H9 (cell line): ENCODE data around the gene CIB4. TPM values are rescaled to one million over a fixed set of nuclear protein-coding genes. Genes with fewer than 3 reads are reported as not detected.

Experiments used
- DNase-seq: peaks from one replicate; pipeline ENCODE4 v3.0.0-alpha.2; 2017
- H2AFZ ChIP-seq: one replicate; pipeline ENCODE4 v1.6.1; 2013; ENCODE audit warnings: mild to moderate bottlenecking, low read length, control low read depth, moderate library complexity
- H2AK5ac ChIP-seq: 2 replicates; pipeline ENCODE4 v1.6.1; 2013; ENCODE audit warnings: low read length, control low read depth, mixed read lengths; ENCODE audit not compliant: insufficient read length
- H2BK120ac ChIP-seq: one replicate; pipeline ENCODE4 v1.6.1; 2013; ENCODE audit warnings: low read depth, mild to moderate bottlenecking, low read length, control low read depth, inconsistent platforms; ENCODE audit not compliant: poor library complexity, severe bottlenecking
- H2BK12ac ChIP-seq: 2 replicates; pipeline ENCODE4 v1.6.1; 2013; ENCODE audit warnings: low read length, control low read depth, mixed read lengths, low read depth; ENCODE audit not compliant: insufficient read length
- H2BK15ac ChIP-seq: 2 replicates; pipeline ENCODE4 v1.6.1; 2013; ENCODE audit warnings: low read depth, low read length, control low read depth
- H2BK20ac ChIP-seq: one replicate; pipeline ENCODE4 v1.6.1; 2013; ENCODE audit warnings: low read depth, mild to moderate bottlenecking, low read length, control low read depth, inconsistent platforms; ENCODE audit not compliant: poor library complexity, severe bottlenecking
- H2BK5ac ChIP-seq: 2 replicates; pipeline ENCODE4 v1.6.1; 2013; ENCODE audit warnings: low read length, control low read depth, mixed read lengths; ENCODE audit not compliant: insufficient read length
- H3K14ac ChIP-seq: 2 replicates; pipeline ENCODE4 v1.6.1; 2013; ENCODE audit warnings: low read length, control low read depth; ENCODE audit not compliant: insufficient read depth
- H3K18ac ChIP-seq: 2 replicates; pipeline ENCODE4 v1.6.1; 2013; ENCODE audit warnings: low read depth, mild to moderate bottlenecking, mixed read lengths, low read length, control low read depth; ENCODE audit not compliant: insufficient read length
- H3K23ac ChIP-seq: 2 replicates; pipeline ENCODE4 v1.6.1; 2013; ENCODE audit warnings: low read length, control low read depth, mixed read lengths, low read depth; ENCODE audit not compliant: insufficient read length
- H3K23me2 ChIP-seq: 2 replicates; pipeline ENCODE4 v1.6.1; 2013; ENCODE audit warnings: low read depth, mild to moderate bottlenecking, mixed read lengths, low read length, control low read depth; ENCODE audit not compliant: insufficient read length, poor library complexity, severe bottlenecking
- H3K27ac ChIP-seq: 2 replicates; pipeline ENCODE4 v1.5.1; 2013; ENCODE audit warnings: low read length, control low read depth, mixed read lengths, low read depth; ENCODE audit not compliant: insufficient read length
- H3K27me3 ChIP-seq: 2 replicates; pipeline ENCODE4 v1.6.1; 2013; ENCODE audit warnings: low read length, control low read depth, inconsistent platforms; ENCODE audit not compliant: insufficient read depth
- H3K4ac ChIP-seq: 2 replicates; pipeline ENCODE4 v1.6.1; 2013; ENCODE audit warnings: low read depth, mild to moderate bottlenecking, control low read depth, inconsistent platforms, low read length, moderate library complexity
- H3K4me1 ChIP-seq: 2 replicates; pipeline ENCODE4 v1.6.1; 2013; ENCODE audit warnings: low read length, control low read depth, inconsistent platforms; ENCODE audit not compliant: insufficient read depth
- H3K4me2 ChIP-seq: 2 replicates; pipeline ENCODE4 v1.6.1; 2013; ENCODE audit warnings: low read length, control low read depth, mixed read lengths; ENCODE audit not compliant: insufficient read length, insufficient read depth
- H3K56ac ChIP-seq: 2 replicates; pipeline ENCODE4 v1.6.1; 2013; ENCODE audit warnings: low read depth, mild to moderate bottlenecking, mixed read lengths, low read length, control low read depth; ENCODE audit not compliant: insufficient read length
- H3K79me1 ChIP-seq: 2 replicates; pipeline ENCODE4 v1.6.1; 2013; ENCODE audit warnings: low read depth, mild to moderate bottlenecking, moderate library complexity, low read length, control low read depth, inconsistent platforms; ENCODE audit not compliant: insufficient read depth, poor library complexity, severe bottlenecking
- H3K79me2 ChIP-seq: 2 replicates; pipeline ENCODE4 v1.6.1; 2013; ENCODE audit warnings: low read length, control low read depth, inconsistent platforms; ENCODE audit not compliant: insufficient read depth
- H3K9ac ChIP-seq: 2 replicates; pipeline ENCODE4 v1.6.1; 2013; ENCODE audit warnings: low read length, control low read depth, mixed read lengths; ENCODE audit not compliant: insufficient read length; ENCODE audit errors: extremely low read depth
- H3K9me3 ChIP-seq: one replicate; pipeline ENCODE4 v1.6.1; 2013; ENCODE audit warnings: low read depth, low read length, inconsistent platforms; ENCODE audit not compliant: control insufficient read depth
- H3T11ph ChIP-seq: one replicate; pipeline ENCODE4 v1.6.1; 2013; ENCODE audit warnings: mild to moderate bottlenecking, low read length, control low read depth, inconsistent platforms
- H4K20me1 ChIP-seq: one replicate; pipeline ENCODE4 v1.6.1; 2013; ENCODE audit not compliant: control insufficient read depth, insufficient read length, insufficient read depth
- H4K5ac ChIP-seq: 2 replicates; pipeline ENCODE4 v1.6.1; 2013; ENCODE audit warnings: low read depth, mild to moderate bottlenecking, mixed read lengths, low read length, control low read depth; ENCODE audit not compliant: insufficient read length
- H4K8ac ChIP-seq: replicated peaks from 2 replicates; pipeline ENCODE4 v1.6.1; 2013; ENCODE audit warnings: low read length, control low read depth, mixed read lengths, low read depth; ENCODE audit not compliant: insufficient read length
- H4K91ac ChIP-seq: 2 replicates; pipeline ENCODE4 v1.6.1; 2013; ENCODE audit warnings: low read depth, mild to moderate bottlenecking, moderate library complexity, mixed read lengths, low read length, control low read depth; ENCODE audit not compliant: insufficient read length
- H3K27ac Mint-ChIP-seq, 3 experiments: 2 replicates in 2 of 3; 3 replicates in 1 of 3; pipeline ENCODE4 v1.8.0; 2020 to 2021; ENCODE audit warnings: mixed read lengths in 3 of 3, mild to moderate bottlenecking in 1 of 3, moderate library complexity in 1 of 3
- H3K27me3 Mint-ChIP-seq: 2 replicates; pipeline ENCODE4 v1.8.0; 2021; ENCODE audit warnings: low read depth, mild to moderate bottlenecking, moderate library complexity, mixed read lengths
- H3K36me3 Mint-ChIP-seq, 3 experiments: 2 replicates in 2 of 3; 3 replicates in 1 of 3; pipeline ENCODE4 v1.8.0; 2020 to 2021; ENCODE audit warnings: low read depth in 3 of 3, mixed read lengths in 3 of 3; ENCODE audit not compliant: insufficient read depth in 1 of 3
- H3K4me1 Mint-ChIP-seq, 2 experiments: 2 replicates each; pipeline ENCODE4 v1.8.0; 2020; ENCODE audit warnings: mixed read lengths in 2 of 2
- H3K4me3 Mint-ChIP-seq, 2 experiments: 2 replicates in 1 of 2; 3 replicates in 1 of 2; pipeline ENCODE4 v1.8.0; 2020 to 2021; ENCODE audit warnings: mild to moderate bottlenecking in 2 of 2, mixed read lengths in 2 of 2, moderate library complexity in 1 of 2
- H3K9me3 Mint-ChIP-seq, 2 experiments: 2 replicates in 1 of 2; 3 replicates in 1 of 2; pipeline ENCODE4 v1.8.0; 2020; ENCODE audit warnings: mild to moderate bottlenecking in 2 of 2, mixed read lengths in 2 of 2, moderate library complexity in 1 of 2
- WGBS: extraction: QIAGEN DNeasy Blood & Tissue Kit; methylation state at CpG from one replicate; pipeline ENCODE4 v1.1.7; 2013; ENCODE audit warnings: missing lambda C conversion rate, low lambda C conversion rate, mixed read lengths; ENCODE audit not compliant: insufficient read length; ENCODE audit errors: extremely low coverage; 5-methylcytosine and 5-hydroxymethylcytosine counted together
- total RNA-seq: library from RNA; stranded (reverse); gene quantifications from 2 replicates; pipeline ENCODE4 v1.2.1, GENCODE V29; 2021
- TF ChIP-seq, protein P1 (sequence below): fragments of 200-600 bp; sonication (generic); conservative IDR thresholded peaks from 3 replicates; pipeline ENCODE4 v1.8.0; 2021; ENCODE audit warnings: antibody characterized with exemption, mild to moderate bottlenecking

The CIB4 gene
- total RNA-seq, 1 experiment from 2014 or later = not detected

- H2BK12ac ChIP-seq = no peak overlapping the region
- H3K9me3 ChIP-seq = no peaks in the 10 kb centered on the region
- H2AFZ ChIP-seq = no peak overlapping the region
- no peak overlapping the region for H3K9ac ChIP-seq
- WGBS = no CpG with 5 or more reads among the region's 4 CpGs
- TF ChIP-seq, protein P1, sequence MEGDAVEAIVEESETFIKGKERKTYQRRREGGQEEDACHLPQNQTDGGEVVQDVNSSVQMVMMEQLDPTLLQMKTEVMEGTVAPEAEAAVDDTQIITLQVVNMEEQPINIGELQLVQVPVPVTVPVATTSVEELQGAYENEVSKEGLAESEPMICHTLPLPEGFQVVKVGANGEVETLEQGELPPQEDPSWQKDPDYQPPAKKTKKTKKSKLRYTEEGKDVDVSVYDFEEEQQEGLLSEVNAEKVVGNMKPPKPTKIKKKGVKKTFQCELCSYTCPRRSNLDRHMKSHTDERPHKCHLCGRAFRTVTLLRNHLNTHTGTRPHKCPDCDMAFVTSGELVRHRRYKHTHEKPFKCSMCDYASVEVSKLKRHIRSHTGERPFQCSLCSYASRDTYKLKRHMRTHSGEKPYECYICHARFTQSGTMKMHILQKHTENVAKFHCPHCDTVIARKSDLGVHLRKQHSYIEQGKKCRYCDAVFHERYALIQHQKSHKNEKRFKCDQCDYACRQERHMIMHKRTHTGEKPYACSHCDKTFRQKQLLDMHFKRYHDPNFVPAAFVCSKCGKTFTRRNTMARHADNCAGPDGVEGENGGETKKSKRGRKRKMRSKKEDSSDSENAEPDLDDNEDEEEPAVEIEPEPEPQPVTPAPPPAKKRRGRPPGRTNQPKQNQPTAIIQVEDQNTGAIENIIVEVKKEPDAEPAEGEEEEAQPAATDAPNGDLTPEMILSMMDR = no peak
- H2BK15ac ChIP-seq = no peak overlapping the region
- H3K4me1 Mint-ChIP-seq = peaks cover 29% of the 10 kb centered on the region in 2 experiments
- no peaks in the 10 kb centered on the region for H3K36me3 Mint-ChIP-seq
- H3K79me1 ChIP-seq = no peaks in the 10 kb centered on the region
- no peak for DNase-seq
- H2AK5ac ChIP-seq = no peak overlapping the region
- no peak overlapping the region for H3K56ac ChIP-seq
- no peak overlapping the region for H3K27ac Mint-ChIP-seq
- no peak overlapping the region for H2BK5ac ChIP-seq
- no peak overlapping the region for H2BK120ac ChIP-seq
- no peak overlapping the region for H3K4me2 ChIP-seq
- no peak overlapping the region for H3K18ac ChIP-seq
- H2BK20ac ChIP-seq = no peak overlapping the region
- no peak overlapping the region for H4K8ac ChIP-seq
- H3K9me3 Mint-ChIP-seq = no peaks in the 10 kb centered on the region
- H3K4ac ChIP-seq = no peak overlapping the region
- no peak overlapping the region for H4K5ac ChIP-seq
- no peak overlapping the region for H3K27ac ChIP-seq
- H3K27me3 Mint-ChIP-seq = peaks cover 88% of the 10 kb centered on the region
- H4K20me1 ChIP-seq = no peaks in the 10 kb centered on the region
- H3K79me2 ChIP-seq = no peaks in the 10 kb centered on the region
- H3K27me3 ChIP-seq = no peaks in the 10 kb centered on the region; the same call in 1 of the 2 replicates
- peaks cover 4% of the 10 kb centered on the region for H3K23me2 ChIP-seq
- H3K23ac ChIP-seq = no peak overlapping the region
- H3K4me3 Mint-ChIP-seq = no peak overlapping the region
- no peak overlapping the region for H3T11ph ChIP-seq
- H4K91ac ChIP-seq = no peak overlapping the region
- no peak overlapping the region for H3K14ac ChIP-seq
- no peaks in the 10 kb centered on the region for H3K4me1 ChIP-seq
These were observed 46.2 kb upstream of the CIB4 start for GRCh38 chr2:26687328-26687727.
